Muscle layer of colon (tissue), 2 donors: ENCODE results near the gene CADPS2.

Experiments
- H3K27ac ChIP-seq: one replicate; pipeline ENCODE4 v1.7.0; 2013; ENCODE audit warnings: low read depth, mild to moderate bottlenecking, low read length, moderate library complexity
- H3K27me3 ChIP-seq, 2 donors: one replicate each; pipeline ENCODE4 v1.7.0; 2013; ENCODE audit warnings: low read length in 2 of 2, mild to moderate bottlenecking in 2 of 2; ENCODE audit not compliant: insufficient read depth in 2 of 2, control insufficient read depth in 1 of 2
- H3K36me3 ChIP-seq: one replicate; pipeline ENCODE4 v1.7.0; 2013; ENCODE audit warnings: mild to moderate bottlenecking, low read length; ENCODE audit not compliant: insufficient read depth
- H3K4me1 ChIP-seq: one replicate; pipeline ENCODE4 v1.7.0; 2013; ENCODE audit warnings: mild to moderate bottlenecking, low read length; ENCODE audit not compliant: insufficient read depth
- H3K4me3 ChIP-seq, 2 donors: one replicate each; pipeline ENCODE4 v1.7.0; 2013; ENCODE audit warnings: low read length in 2 of 2, low read depth in 1 of 2, mild to moderate bottlenecking in 1 of 2, moderate library complexity in 1 of 2
- H3K9ac ChIP-seq: one replicate; pipeline ENCODE4 v1.7.0; 2013; ENCODE audit warnings: low read length
- H3K9me3 ChIP-seq: one replicate; pipeline ENCODE4 v1.7.0; 2013; ENCODE audit warnings: mild to moderate bottlenecking, low read length
- donor health status: abdominal sarcoma.
- donor health status: Adenocarcinoma of cecum.

CADPS2 gene

DNA sequence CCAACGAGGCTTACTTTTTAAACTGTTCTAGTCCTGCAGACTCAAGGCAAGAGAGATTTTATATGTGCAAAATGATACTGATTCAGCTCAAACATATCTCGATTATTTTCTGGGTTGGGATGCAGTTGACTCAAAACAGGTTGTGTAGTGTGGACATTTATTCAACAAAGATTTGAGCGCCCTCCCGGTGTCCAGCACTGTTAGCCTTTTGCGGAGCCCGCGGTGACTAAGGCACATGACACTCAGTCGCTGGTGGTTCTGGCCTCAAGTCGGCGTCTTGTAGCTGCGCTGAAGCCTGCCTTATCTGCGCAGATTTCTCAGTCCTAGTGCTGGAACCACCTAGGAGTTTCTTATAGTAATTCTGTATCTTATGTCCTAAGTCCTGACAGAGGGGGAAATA lies 938 bp upstream of the CADPS2 start:
- H3K4me1 ChIP-seq, result peaks cover 10% of the 10 kb centered on the region
- H3K36me3 ChIP-seq, result no peaks in the 10 kb centered on the region
- H3K9ac ChIP-seq, result peak overlapping the region; percentile 63
- H3K27ac ChIP-seq, result peak overlapping the region; percentile 62
- no peaks in the 10 kb centered on the region for H3K9me3 ChIP-seq
- H3K27me3 ChIP-seq, result no peaks in the 10 kb centered on the region
- H3K4me3 ChIP-seq, result peak overlapping the region; percentile 82 to 88

DNA sequence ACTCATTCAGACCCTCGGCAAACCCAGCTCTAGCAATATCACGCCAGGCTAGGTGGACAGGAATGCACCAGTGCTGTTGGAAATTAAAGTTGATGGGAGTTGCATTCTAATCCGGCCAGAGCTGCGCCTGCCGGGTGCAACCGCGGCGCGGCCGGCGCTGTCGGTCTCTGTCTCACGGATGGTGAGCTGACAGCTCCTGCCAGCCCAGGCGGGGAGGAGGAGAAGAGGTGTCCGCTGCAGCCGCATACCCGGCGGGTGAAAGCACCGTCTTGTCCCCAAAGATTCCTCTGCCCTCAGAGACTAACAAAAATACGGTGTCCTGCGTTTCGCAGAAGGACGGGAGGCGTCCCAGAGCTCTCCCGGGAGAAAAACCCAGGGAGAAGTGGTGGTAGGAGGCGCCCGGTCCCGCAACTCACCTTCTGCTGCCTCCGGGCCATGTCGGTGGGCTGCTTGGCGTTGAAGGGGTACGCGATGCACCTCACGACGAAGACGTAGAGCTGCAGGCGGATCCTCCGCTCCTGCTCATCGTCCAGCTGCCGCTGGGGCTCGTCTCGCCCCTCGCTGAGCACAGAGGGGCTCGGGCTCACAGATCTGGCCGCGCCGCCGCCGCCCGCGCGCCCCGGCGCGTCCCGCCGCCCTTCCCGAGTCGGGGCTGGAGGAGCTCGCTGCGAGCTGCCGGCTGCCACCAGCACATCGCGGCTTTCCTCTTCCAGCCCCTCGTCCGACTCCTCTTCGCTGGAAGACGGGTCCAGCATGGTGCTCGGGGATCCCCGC lies 490 bp downstream of the CADPS2 start:
- Histone ChIP-seq H3K9ac (peak overlapping the region; percentile 68), H3K4me3 (peak overlapping the region; percentile 82 to 88), H3K27ac (peak overlapping the region; percentile 62), H3K27me3 (no peaks in the 10 kb centered on the region), H3K9me3 (no peaks in the 10 kb centered on the region), H3K36me3 (no peaks in the 10 kb centered on the region), H3K4me1 (peaks cover 16% of the 10 kb centered on the region)

DNA sequence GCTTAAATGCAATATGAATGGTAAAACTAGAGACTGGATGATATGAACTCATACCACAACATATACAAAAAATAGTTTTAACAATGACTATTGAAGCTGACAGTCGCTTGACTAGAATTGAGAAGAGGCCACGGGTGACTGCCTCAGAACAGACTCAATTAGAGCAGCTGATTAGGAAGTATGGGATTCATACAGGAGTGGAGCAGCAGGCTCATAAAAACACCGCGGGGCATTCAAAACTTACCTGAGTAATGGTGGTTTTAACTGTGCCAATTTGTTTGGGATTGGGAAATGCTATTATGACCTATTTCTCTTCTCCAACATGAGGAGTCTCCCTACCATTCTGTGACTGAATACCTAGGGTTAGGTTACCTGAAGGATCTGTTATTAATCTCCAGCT lies 2.1 kb downstream of the CADPS2 start:
- H3K4me3 ChIP-seq, result no peak overlapping the region
- H3K9ac ChIP-seq, result no peak overlapping the region
- H3K27me3 ChIP-seq, result no peaks in the 10 kb centered on the region

DNA sequence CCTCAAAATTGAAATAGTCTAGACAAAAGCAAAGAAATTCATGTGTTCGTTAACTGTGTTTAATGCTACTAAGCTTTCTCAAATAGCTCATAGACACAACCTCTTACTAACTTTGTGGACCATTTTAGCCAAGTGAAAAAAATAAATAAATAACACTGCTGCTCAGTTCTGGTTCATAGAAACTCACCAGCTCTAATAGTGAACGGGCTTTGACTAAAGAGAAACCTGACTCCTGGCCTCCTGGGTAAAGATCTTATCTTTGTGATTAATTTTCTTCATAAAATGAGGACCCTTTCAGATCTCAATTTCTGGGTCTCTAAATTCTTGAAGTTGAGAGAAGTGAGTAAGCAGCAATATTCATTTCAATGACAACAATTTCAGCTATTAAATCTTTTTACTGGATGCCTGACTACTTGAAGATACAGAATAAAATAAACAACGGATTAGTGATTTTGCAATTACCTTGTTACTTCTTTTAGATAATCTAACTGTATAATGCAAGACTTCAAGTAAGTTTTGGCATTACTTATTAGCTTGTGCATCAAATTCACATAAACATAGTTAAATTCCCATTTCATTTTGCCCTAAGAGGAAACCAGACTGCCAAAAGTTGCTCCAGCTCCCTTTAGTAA lies 3.1 kb downstream of the CADPS2 start:
- Histone ChIP-seq H3K9me3 (no peaks in the 10 kb centered on the region), H3K9ac (no peak overlapping the region), H3K27me3 (no peaks in the 10 kb centered on the region), H3K4me3 (no peak overlapping the region), H3K4me1 (peaks cover 17% of the 10 kb centered on the region), H3K36me3 (no peaks in the 10 kb centered on the region), H3K27ac (no peak overlapping the region)

More for the DNA sequence above, 2.1 kb downstream of the CADPS2 start:
- H3K9me3 ChIP-seq, result no peaks in the 10 kb centered on the region
- no peaks in the 10 kb centered on the region for H3K36me3 ChIP-seq
- H3K27ac ChIP-seq, result no peak overlapping the region
- H3K4me1 ChIP-seq, result peaks cover 17% of the 10 kb centered on the region

DNA sequence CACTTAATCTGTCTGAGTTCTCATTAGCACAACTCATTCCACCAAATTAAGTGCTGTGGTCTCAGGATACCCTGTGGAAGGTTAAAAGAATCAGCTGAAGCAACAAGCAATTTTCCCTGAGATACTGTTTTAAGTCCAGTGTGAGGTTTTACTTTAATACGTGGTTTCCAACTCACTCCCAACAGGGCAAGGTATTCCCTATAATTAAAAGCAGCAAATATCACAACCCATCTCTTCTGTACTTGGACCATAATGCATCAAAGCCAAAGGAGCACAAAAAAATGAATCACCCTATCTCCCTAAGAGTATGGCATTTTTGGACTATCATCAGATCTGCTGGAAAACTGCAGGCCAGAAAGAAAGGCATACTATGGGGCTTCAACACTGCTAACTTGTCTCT lies 4.9 kb downstream of the CADPS2 start:
- Histone ChIP-seq H3K4me3 (no peak overlapping the region), H3K9me3 (no peaks in the 10 kb centered on the region), H3K27me3 (no peaks in the 10 kb centered on the region), H3K27ac (no peak overlapping the region), H3K9ac (no peak overlapping the region), H3K36me3 (no peaks in the 10 kb centered on the region), H3K4me1 (peaks cover 17% of the 10 kb centered on the region)

DNA sequence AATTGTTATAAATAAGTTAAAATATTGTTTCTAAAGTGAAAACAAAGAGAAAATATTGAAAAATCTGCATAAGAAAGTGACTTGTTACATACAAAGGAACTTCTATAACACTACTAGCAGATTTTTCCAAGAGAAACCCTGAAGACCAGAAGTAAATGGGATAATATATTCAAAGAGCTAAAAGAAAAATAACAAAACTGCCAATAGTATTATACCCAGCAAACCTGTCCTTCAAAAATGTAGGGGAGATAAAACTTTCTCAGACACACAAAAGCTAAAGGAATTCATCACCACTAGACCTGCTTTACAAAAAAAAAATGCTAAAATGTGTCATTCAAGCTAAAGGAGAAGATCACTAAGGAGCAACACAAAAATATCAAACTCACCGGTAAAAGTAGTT lies 17.0 kb downstream of the CADPS2 start:
- no peaks in the 10 kb centered on the region for H3K27me3 ChIP-seq
- no peaks in the 10 kb centered on the region for H3K4me1 ChIP-seq
- H3K9me3 ChIP-seq, result no peaks in the 10 kb centered on the region
- H3K9ac ChIP-seq, result no peak overlapping the region
- no peak overlapping the region for H3K4me3 ChIP-seq
- H3K27ac ChIP-seq, result no peak overlapping the region
- no peaks in the 10 kb centered on the region for H3K36me3 ChIP-seq

DNA sequence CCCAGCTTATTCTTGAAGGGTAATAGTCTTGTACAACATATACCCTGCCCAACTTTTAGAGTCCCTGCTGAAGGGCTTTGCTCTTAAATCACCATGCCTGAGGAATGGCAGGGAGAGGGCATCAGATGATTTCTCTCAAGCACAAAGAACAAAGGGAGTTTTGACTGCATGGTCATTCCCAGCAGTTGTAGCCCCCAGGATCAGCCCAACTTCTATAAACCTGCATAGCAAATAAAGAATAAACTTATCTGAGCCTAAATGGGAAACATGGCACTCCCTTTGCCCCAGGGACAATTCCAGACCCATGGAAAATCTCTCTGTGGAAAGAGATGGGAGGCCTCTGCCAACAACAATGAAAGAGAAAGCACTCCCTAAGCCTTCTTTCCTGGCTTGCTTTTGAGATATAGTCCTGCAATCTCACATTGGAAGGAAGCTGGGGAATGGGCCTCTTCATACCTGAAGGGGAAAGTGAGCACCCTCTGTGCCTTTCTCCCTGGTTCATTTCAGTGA lies 18.7 kb downstream of the CADPS2 start:
- H3K4me1 ChIP-seq, result no peaks in the 10 kb centered on the region
- no peak overlapping the region for H3K9ac ChIP-seq
- no peaks in the 10 kb centered on the region for H3K36me3 ChIP-seq
- H3K27ac ChIP-seq, result no peak overlapping the region
- H3K27me3 ChIP-seq, result no peaks in the 10 kb centered on the region
- H3K4me3 ChIP-seq, result no peak overlapping the region
- H3K9me3 ChIP-seq, result no peaks in the 10 kb centered on the region

DNA sequence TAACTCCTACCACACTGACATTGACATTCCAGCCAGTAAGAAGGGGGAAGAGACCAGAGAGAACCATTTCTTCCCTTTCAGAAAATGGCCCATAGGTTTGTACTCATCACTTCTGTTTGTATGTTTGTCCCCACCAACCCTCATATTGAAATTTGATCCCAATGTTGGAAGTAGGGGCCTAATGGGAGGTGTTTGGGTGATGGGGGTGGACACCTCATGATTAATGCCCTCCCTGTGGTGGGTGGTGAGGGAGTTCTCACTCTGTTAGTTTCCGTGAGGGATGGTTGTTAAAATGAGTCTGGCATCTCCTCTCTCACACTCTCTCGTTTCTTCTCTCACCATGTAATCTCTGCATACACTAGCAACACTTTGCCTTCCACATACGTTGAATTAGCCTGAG lies 21.4 kb downstream of the CADPS2 start:
- H3K4me1 ChIP-seq, result no peaks in the 10 kb centered on the region
- no peaks in the 10 kb centered on the region for H3K27me3 ChIP-seq
- no peak overlapping the region for H3K27ac ChIP-seq
- H3K9ac ChIP-seq, result no peak overlapping the region
- no peaks in the 10 kb centered on the region for H3K9me3 ChIP-seq
- H3K4me3 ChIP-seq, result no peak overlapping the region
- H3K36me3 ChIP-seq, result no peaks in the 10 kb centered on the region

DNA sequence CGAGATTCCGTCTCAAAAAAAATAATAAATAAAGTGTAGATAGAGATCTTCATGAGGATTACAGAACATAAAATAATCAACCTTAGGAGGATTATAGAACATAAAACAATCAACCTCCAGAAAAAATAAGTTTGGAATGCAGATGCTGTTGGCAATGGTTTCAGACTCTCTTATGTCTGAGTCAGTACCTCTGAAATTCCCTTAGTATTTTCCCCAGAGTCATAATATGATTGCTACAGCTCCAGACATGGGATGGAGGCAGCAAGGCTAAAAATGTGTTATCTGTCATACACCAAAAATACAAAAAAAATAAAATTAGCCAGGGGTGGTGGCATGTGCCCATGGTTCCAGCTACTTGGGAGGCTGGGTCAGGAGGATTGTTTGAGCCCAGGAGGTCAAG lies 22.2 kb downstream of the CADPS2 start:
- Histone ChIP-seq H3K27me3 (no peaks in the 10 kb centered on the region), H3K9me3 (no peaks in the 10 kb centered on the region)

DNA sequence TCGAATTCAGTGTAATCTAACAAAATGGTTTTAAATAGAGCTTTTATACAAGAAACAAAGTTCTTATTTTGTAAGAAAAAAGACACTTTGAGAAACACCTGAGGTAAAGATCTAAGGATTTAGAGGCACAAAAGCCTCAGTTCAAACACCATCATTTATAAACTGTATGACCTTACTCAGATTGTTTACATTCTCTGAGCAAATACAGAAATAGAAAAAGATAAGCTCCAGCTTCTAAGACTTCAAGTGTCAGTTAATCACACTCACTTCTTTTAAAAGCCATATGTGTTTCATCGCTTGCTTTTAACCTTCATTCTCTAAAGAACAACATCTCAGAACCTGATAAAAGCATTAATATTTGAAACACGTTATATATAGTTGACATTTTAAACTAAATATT lies 27.9 kb downstream of the CADPS2 start:
- Histone ChIP-seq H3K27me3 (no peaks in the 10 kb centered on the region), H3K9ac (no peak overlapping the region), H3K27ac (no peak overlapping the region), H3K4me1 (no peaks in the 10 kb centered on the region), H3K4me3 (no peak overlapping the region), H3K36me3 (no peaks in the 10 kb centered on the region), H3K9me3 (no peaks in the 10 kb centered on the region)

More for the DNA sequence above, 22.2 kb downstream of the CADPS2 start:
- no peaks in the 10 kb centered on the region for H3K36me3 ChIP-seq
- H3K9ac ChIP-seq, result no peak overlapping the region
- no peak overlapping the region for H3K27ac ChIP-seq
- H3K4me3 ChIP-seq, result no peak overlapping the region
- H3K4me1 ChIP-seq, result no peaks in the 10 kb centered on the region

DNA sequence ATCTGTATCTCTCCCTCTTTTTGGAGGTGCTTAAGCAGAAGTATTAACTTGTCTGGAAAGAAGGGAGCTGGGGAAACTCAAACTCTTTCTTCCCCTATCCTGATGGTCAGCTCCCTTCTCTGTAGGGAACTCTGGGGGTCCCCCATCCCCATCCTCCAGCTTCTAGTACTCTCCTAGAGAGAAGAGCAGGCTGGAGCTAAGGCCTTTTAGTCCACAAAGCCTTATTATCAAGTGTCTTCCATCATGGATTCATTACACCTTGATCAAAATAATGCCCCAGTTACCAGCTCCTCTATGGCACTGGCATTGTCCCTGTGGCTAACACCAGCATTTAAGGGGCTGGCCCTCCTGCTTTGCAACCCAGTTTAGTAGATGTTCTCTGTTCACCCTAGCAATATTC lies 35.7 kb downstream of the CADPS2 start:
- H3K27me3 ChIP-seq, result no peaks in the 10 kb centered on the region
- H3K4me1 ChIP-seq, result no peaks in the 10 kb centered on the region
- H3K27ac ChIP-seq, result no peak overlapping the region
- H3K4me3 ChIP-seq, result no peak overlapping the region
- no peaks in the 10 kb centered on the region for H3K9me3 ChIP-seq
- H3K9ac ChIP-seq, result no peak overlapping the region
- no peaks in the 10 kb centered on the region for H3K36me3 ChIP-seq

DNA sequence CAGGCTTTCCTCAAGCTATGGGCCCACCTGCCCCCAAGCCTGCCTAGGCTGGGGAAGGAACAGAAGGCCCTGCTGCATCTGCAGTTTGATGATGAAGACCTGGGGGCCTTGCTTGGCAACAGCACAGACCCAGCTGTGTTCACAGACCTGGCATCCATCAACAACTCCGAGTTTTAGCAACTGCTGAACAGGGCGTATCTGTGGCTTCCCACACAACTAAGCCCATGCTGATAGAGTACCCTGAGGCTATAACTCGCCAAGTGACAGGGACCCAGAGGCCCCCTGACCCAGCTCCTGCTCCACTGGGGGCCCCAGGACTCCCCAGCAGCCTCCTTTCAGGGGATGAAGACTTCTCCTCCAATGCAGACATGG lies 36.3 kb downstream of the CADPS2 start:
- H3K4me3 ChIP-seq, result no peak overlapping the region

More for the DNA sequence above, 36.3 kb downstream of the CADPS2 start:
- Histone ChIP-seq H3K9me3 (no peaks in the 10 kb centered on the region), H3K36me3 (no peaks in the 10 kb centered on the region), H3K27ac (no peak overlapping the region), H3K9ac (no peak overlapping the region), H3K27me3 (no peaks in the 10 kb centered on the region), H3K4me1 (no peaks in the 10 kb centered on the region)
